Keratinocyte (primary cell): ENCODE data around the gene SVOPL. TPM values are rescaled to one million over a fixed set of nuclear protein-coding genes. Genes with fewer than 3 reads are reported as not detected.

Source experiments
- DNase-seq: peaks from one replicate; pipeline ENCODE4 v3.0.0-alpha.2; 2011; ENCODE audit warnings: low read depth, missing footprints, low spot score
- FAIRE-seq: peaks from 2 replicates; lab custom pipeline; 2011; peaks lifted over from hg19 to GRCh38; lab: Jason Lieb, UNC
- H2AFZ ChIP-seq: 2 replicates; pipeline ENCODE4 v1.6.0; 2012; ENCODE audit warnings: low read length, control low read depth, inconsistent platforms; ENCODE audit not compliant: control insufficient read depth
- H3K27ac ChIP-seq: 2 replicates; pipeline ENCODE4 v1.5.1; 2011; ENCODE audit warnings: low read length; ENCODE audit not compliant: control insufficient read depth, insufficient read depth
- H3K27me3 ChIP-seq: 3 replicates; pipeline ENCODE4 v1.6.0; 2011; ENCODE audit warnings: low read length; ENCODE audit not compliant: control insufficient read depth, insufficient read depth; ENCODE audit errors: extremely low read depth
- H3K36me3 ChIP-seq, 2 experiments: 2 replicates in 1 of 2; 3 replicates in 1 of 2; pipeline ENCODE4 v1.5.1; 2011; ENCODE audit warnings: low read length in 2 of 2, mild to moderate bottlenecking in 1 of 2; ENCODE audit not compliant: control insufficient read depth in 2 of 2, insufficient read depth in 2 of 2; ENCODE audit errors: extremely low read depth in 1 of 2
- H3K4me1 ChIP-seq: 3 replicates; pipeline ENCODE4 v1.5.1; 2011; ENCODE audit warnings: low read length; ENCODE audit not compliant: control insufficient read depth, insufficient read depth; ENCODE audit errors: extremely low read depth
- H3K4me2 ChIP-seq: 3 replicates; pipeline ENCODE4 v1.6.0; 2011; ENCODE audit warnings: low read depth, low read length; ENCODE audit not compliant: control insufficient read depth, insufficient read depth; ENCODE audit errors: extremely low read depth
- H3K4me3 ChIP-seq, 3 experiments: fragments of 200-600 bp in 1 of 3; sonication (generic) in 1 of 3; 2 replicates in 2 of 3; 3 replicates in 1 of 3; pipeline ENCODE4 v1.5.1; 2011 to 2016; ENCODE audit warnings: low read length in 3 of 3, mild to moderate bottlenecking in 3 of 3, control low read depth in 2 of 3, inconsistent platforms in 1 of 3, low read depth in 1 of 3, mixed read lengths in 1 of 3, mixed run types in 1 of 3, moderate library complexity in 1 of 3; ENCODE audit not compliant: control insufficient read depth in 2 of 3, insufficient read depth in 2 of 3; ENCODE audit errors: extremely low read depth in 1 of 3
- H3K79me2 ChIP-seq: 2 replicates; pipeline ENCODE4 v1.6.0; 2012; ENCODE audit warnings: low read length; ENCODE audit not compliant: control insufficient read depth, insufficient read depth
- H3K9ac ChIP-seq: 3 replicates; pipeline ENCODE4 v1.6.0; 2011; ENCODE audit warnings: low read length; ENCODE audit not compliant: control insufficient read depth, insufficient read depth; ENCODE audit errors: extremely low read depth
- H3K9me1 ChIP-seq: 3 replicates; pipeline ENCODE4 v1.6.0; 2011; ENCODE audit warnings: low read length; ENCODE audit not compliant: control insufficient read depth, insufficient read depth; ENCODE audit errors: extremely low read depth
- H3K9me3 ChIP-seq: 2 replicates; pipeline ENCODE4 v1.5.1; 2012; ENCODE audit warnings: low read depth, low read length; ENCODE audit not compliant: control insufficient read depth
- H4K20me1 ChIP-seq: 3 replicates; pipeline ENCODE4 v1.6.0; 2011; ENCODE audit warnings: low read length; ENCODE audit not compliant: control insufficient read depth, insufficient read depth; ENCODE audit errors: extremely low read depth
- EZH2 ChIP-seq: IDR thresholded peaks from one replicate; pipeline ENCODE4 v1.6.1; 2012; ENCODE audit warnings: inconsistent platforms, mild to moderate bottlenecking, low read length, moderate library complexity
- dilution Hi-C: fragments of 300-500 bp; cut with MboI; formaldehyde crosslinking; loops from one replicate; pipeline ENCODE4 v1.7.0; 2020; ENCODE audit warnings: low sequenced_read_pairs; ENCODE audit not compliant: extremely low pct_ligation_motif_present
- polyA plus RNA-seq, 5 experiments: library from polyadenylated mRNA; depleted of rRNA in 3 of 5; stranded (reverse) in 3 of 5; stranded (forward) in 1 of 5; unstranded in 1 of 5; fragments of >200 nt; gene quantifications; 1 replicate in 1 of 5; 2 replicates in 3 of 5; 3 replicates in 1 of 5; pipeline versions ENCODE4 v1.2.1 to v1.2.3, GENCODE V29; 2011 to 2012; ENCODE audit warnings: missing spikeins in 2 of 5, low read depth in 1 of 5, low replicate concordance in 1 of 5
- TF ChIP-seq, protein P1 (sequence below), 3 experiments: IDR thresholded peaks in 1 of 3; conservative IDR thresholded peaks in 1 of 3; optimal IDR thresholded peaks in 1 of 3; 2 replicates in 2 of 3; 3 replicates in 1 of 3; pipeline versions ENCODE3 to v1.5.1; 2011; ENCODE audit warnings: low read length in 3 of 3, mild to moderate bottlenecking in 3 of 3, moderate library complexity in 2 of 3, control low read depth in 1 of 3, inconsistent platforms in 1 of 3; ENCODE audit not compliant: insufficient read depth in 2 of 3; ENCODE audit errors: extremely low read depth in 1 of 3

Gene SVOPL
- polyA plus RNA-seq, 1 donor (not counting 4 experiments of a cell fraction or from before 2014, with no cell fraction given): not detected

DNA sequence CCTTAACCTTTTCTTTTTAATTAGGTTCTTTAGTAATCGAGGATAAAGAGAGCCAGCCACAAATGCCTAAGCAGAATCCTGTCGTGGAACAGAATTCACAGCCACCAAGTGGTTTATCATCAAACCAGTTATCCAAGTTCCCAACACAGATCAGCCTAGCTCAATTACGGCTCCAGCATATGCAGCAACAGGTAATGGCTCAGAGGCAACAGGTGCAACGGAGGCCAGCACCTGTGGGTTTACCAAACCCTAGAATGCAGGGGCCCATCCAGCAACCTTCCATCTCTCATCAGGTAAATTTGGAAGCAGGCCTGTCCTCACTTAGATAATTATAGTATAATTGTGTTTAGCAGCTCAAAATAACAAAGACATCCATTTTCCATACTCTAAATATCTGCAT lies 146.5 kb downstream of the SVOPL start:
- H3K9ac ChIP-seq: no peak overlapping the region
- H2AFZ ChIP-seq: no peak overlapping the region
- dilution Hi-C loops: no loop called here
- H3K27ac ChIP-seq: no peak overlapping the region
- TF ChIP-seq, protein P1, sequence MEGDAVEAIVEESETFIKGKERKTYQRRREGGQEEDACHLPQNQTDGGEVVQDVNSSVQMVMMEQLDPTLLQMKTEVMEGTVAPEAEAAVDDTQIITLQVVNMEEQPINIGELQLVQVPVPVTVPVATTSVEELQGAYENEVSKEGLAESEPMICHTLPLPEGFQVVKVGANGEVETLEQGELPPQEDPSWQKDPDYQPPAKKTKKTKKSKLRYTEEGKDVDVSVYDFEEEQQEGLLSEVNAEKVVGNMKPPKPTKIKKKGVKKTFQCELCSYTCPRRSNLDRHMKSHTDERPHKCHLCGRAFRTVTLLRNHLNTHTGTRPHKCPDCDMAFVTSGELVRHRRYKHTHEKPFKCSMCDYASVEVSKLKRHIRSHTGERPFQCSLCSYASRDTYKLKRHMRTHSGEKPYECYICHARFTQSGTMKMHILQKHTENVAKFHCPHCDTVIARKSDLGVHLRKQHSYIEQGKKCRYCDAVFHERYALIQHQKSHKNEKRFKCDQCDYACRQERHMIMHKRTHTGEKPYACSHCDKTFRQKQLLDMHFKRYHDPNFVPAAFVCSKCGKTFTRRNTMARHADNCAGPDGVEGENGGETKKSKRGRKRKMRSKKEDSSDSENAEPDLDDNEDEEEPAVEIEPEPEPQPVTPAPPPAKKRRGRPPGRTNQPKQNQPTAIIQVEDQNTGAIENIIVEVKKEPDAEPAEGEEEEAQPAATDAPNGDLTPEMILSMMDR (optimal IDR thresholded peaks at IDR 0.05 in 1 of 3, IDR thresholded peaks at IDR 0.05 in 1 of 3, conservative IDR thresholded peaks at IDR 0.05 in 1 of 3; ENCODE audit: extremely low read depth in 1 of 3, insufficient read depth in 2 of 3, low read length in 3 of 3): no peak
- no peak for TF ChIP-seq EZH2
- H3K4me1 ChIP-seq: no peaks in the 10 kb centered on the region
- H3K9me3 ChIP-seq: peaks cover 5% of the 10 kb centered on the region
- H3K36me3 ChIP-seq: peaks cover 8 to 9% of the 10 kb centered on the region in 2 experiments
- DNase-seq: no peak
- no peaks in the 10 kb centered on the region for H3K27me3 ChIP-seq
- no peak for FAIRE-seq
- no peaks in the 10 kb centered on the region for H3K9me1 ChIP-seq
- H4K20me1 ChIP-seq: no peaks in the 10 kb centered on the region
- no peaks in the 10 kb centered on the region for H3K79me2 ChIP-seq
- no peak overlapping the region for H3K4me3 ChIP-seq
- H3K4me2 ChIP-seq: no peak overlapping the region

DNA sequence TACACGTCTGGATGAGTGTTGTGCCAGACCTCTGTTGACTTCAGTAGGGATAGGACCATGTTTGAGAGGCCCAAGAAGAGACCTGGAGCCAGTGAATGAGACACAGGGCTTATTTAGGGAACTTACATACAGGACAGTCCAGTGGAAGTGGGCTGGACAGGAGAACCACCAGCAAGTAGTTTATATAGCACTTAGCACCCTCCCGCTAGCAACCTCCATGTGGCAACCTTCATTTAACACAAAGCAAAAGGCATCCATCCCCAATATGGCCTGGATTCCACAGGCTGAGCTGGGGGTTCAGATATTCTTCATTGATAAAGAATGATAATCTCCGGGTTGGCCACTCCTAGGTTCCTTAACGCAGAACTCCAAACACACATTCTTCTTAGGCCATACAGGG lies 147.4 kb downstream of the SVOPL start:
- TF ChIP-seq, protein P1 (optimal IDR thresholded peaks at IDR 0.05 in 1 of 3, IDR thresholded peaks at IDR 0.05 in 1 of 3, conservative IDR thresholded peaks at IDR 0.05 in 1 of 3; ENCODE audit: extremely low read depth in 1 of 3, insufficient read depth in 2 of 3, low read length in 3 of 3): no peak
- TF ChIP-seq EZH2: no peak
- DNase-seq (no peak), FAIRE-seq (no peak)
- H3K9ac ChIP-seq: no peak overlapping the region
- H3K27me3 ChIP-seq: no peaks in the 10 kb centered on the region
- H2AFZ ChIP-seq: no peak overlapping the region
- no peak overlapping the region for H3K4me3 ChIP-seq
- H3K4me1 ChIP-seq: no peaks in the 10 kb centered on the region
- H3K79me2 ChIP-seq: no peaks in the 10 kb centered on the region
- no peak overlapping the region for H3K4me2 ChIP-seq
- H3K9me1 ChIP-seq: no peaks in the 10 kb centered on the region
- H3K9me3 ChIP-seq: peaks cover 5% of the 10 kb centered on the region
- H3K36me3 ChIP-seq: peaks cover 8 to 9% of the 10 kb centered on the region in 2 experiments
- no peak overlapping the region for H3K27ac ChIP-seq
- no peaks in the 10 kb centered on the region for H4K20me1 ChIP-seq
- dilution Hi-C loops: no loop called here
